Cardiac muscle cell (in vitro differentiated cells and primary cell): Measurements from ENCODE around the gene EHMT1. TPM values are rescaled to one million over a fixed set of nuclear protein-coding genes. Genes with fewer than 3 reads are reported as not detected.

Source experiments
- DNase-seq, 2 donors: peaks; one replicate each; pipeline versions ENCODE4 v3.0.0 to v3.0.0-alpha.2; 2010 to 2017; ENCODE audit warnings: low read depth in 1 of 2, low spot score in 1 of 2
- H3K27ac ChIP-seq: fragments of 200-600 bp; sonication (generic); 2 replicates; pipeline ENCODE4 v1.5.1; 2016
- H3K27me3 ChIP-seq: fragments of 200-600 bp; sonication (generic); 2 replicates; pipeline ENCODE4 v1.6.0; 2016; ENCODE audit warnings: control low read depth
- H3K36me3 ChIP-seq: fragments of 200-600 bp; sonication (generic); 2 replicates; pipeline ENCODE4 v1.5.1; 2016; ENCODE audit warnings: control low read depth
- H3K4me1 ChIP-seq: fragments of 200-600 bp; sonication (generic); 2 replicates; pipeline ENCODE4 v1.8.1; 2017; ENCODE audit warnings: low read depth, mild to moderate bottlenecking, mixed run types
- H3K4me3 ChIP-seq: fragments of 200-600 bp; sonication (generic); 2 replicates; pipeline ENCODE4 v1.5.1; 2016; ENCODE audit warnings: mild to moderate bottlenecking
- H3K9me3 ChIP-seq: fragments of 200-600 bp; sonication (generic); 2 replicates; pipeline ENCODE4 v1.5.1; 2017; ENCODE audit warnings: low read depth, mild to moderate bottlenecking, control low read depth
- CTCF ChIP-seq: IDR thresholded peaks from 2 replicates; pipeline ENCODE4 v1.5.1; 2012; ENCODE audit warnings: low read depth, mild to moderate bottlenecking, low read length
- polyA plus RNA-seq: library from polyadenylated mRNA; unstranded; fragments of >200 nt; fragmentation: Nextera tagmentation; extraction: Ambion mirVana; gene quantifications from 2 replicates; pipeline ENCODE4 v1.2.1, GENCODE V29; 2016
- total RNA-seq: library from RNA; depleted of rRNA; stranded (reverse); fragments of >200 nt; gene quantifications from 2 replicates; pipeline ENCODE4 v1.2.3, GENCODE V29; 2016

Gene EHMT1
- total and polyA plus RNA-seq, 2 experiments from 2014 or later = 55.5 to 93.8 TPM

- Histone ChIP-seq H3K36me3 (no peaks in the 10 kb centered on the region), H3K27me3 (no peaks in the 10 kb centered on the region), H3K4me3 (no peak overlapping the region), H3K4me1 (peaks cover 8% of the 10 kb centered on the region), H3K9me3 (no peaks in the 10 kb centered on the region), H3K27ac (no peak overlapping the region)
- peak in 1 of 2 donors; percentile 35 for DNase-seq
- TF ChIP-seq CTCF = no peak
Measured at GRCh38 chr9:137685741-137686420, 67.1 kb downstream of the EHMT1 start.

- Histone ChIP-seq H3K27ac (no peak overlapping the region), H3K4me1 (no peaks in the 10 kb centered on the region)
- no peak for DNase-seq
Measured at GRCh38 chr9:137688261-137688660, 69.5 kb downstream of the EHMT1 start.

GRCh38 chr9:137688725-137689124, 69.9 kb downstream of the EHMT1 start:
- Histone ChIP-seq H3K36me3 (no peaks in the 10 kb centered on the region), H3K9me3 (no peaks in the 10 kb centered on the region), H3K27me3 (no peaks in the 10 kb centered on the region), H3K4me1 (no peaks in the 10 kb centered on the region), H3K27ac (no peak overlapping the region), H3K4me3 (no peak overlapping the region)
- no peak for TF ChIP-seq CTCF
- no peak for DNase-seq

More at GRCh38 chr9:137688261-137688660, 69.5 kb downstream of the EHMT1 start:
- Histone ChIP-seq H3K36me3 (no peaks in the 10 kb centered on the region), H3K27me3 (no peaks in the 10 kb centered on the region), H3K4me3 (no peak overlapping the region), H3K9me3 (no peaks in the 10 kb centered on the region)
- TF ChIP-seq CTCF = no peak

- Histone ChIP-seq H3K27ac (no peak overlapping the region), H3K4me1 (peaks cover under 1% of the 10 kb centered on the region), H3K36me3 (no peaks in the 10 kb centered on the region), H3K27me3 (no peaks in the 10 kb centered on the region), H3K9me3 (no peaks in the 10 kb centered on the region), H3K4me3 (no peak overlapping the region)
- TF ChIP-seq CTCF = no peak
- DNase-seq = peak in 1 of 2 donors; percentile 55
Measured at GRCh38 chr9:137689745-137690529, 71.1 kb downstream of the EHMT1 start.

GRCh38 chr9:137690930-137691645, 72.3 kb downstream of the EHMT1 start:
- Histone ChIP-seq H3K4me1 (peaks cover 3% of the 10 kb centered on the region), H3K27me3 (no peaks in the 10 kb centered on the region), H3K4me3 (no peak overlapping the region), H3K27ac (no peak overlapping the region), H3K36me3 (no peaks in the 10 kb centered on the region), H3K9me3 (no peaks in the 10 kb centered on the region)
- DNase-seq = peak in 1 of 2 donors; percentile 41
- TF ChIP-seq CTCF = no peak
